ENCODE measurements around the gene ZSCAN5B.
"Not testable (repeated sequence)": the region's sequence is repeated elsewhere in the genome, so short reads cannot be mapped to it uniquely, and the experiment has no call there.

Gene ZSCAN5B, protein sequence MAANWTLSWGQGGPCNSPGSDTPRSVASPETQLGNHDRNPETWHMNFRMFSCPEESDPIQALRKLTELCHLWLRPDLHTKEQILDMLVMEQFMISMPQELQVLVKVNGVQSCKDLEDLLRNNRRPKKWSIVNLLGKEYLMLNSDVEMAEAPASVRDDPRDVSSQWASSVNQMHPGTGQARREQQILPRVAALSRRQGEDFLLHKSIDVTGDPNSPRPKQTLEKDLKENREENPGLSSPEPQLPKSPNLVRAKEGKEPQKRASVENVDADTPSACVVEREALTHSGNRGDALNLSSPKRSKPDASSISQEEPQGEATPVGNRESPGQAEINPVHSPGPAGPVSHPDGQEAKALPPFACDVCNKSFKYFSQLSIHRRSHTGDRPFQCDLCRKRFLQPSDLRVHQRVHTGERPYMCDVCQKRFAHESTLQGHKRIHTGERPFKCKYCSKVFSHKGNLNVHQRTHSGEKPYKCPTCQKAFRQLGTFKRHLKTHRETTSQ

DNA sequence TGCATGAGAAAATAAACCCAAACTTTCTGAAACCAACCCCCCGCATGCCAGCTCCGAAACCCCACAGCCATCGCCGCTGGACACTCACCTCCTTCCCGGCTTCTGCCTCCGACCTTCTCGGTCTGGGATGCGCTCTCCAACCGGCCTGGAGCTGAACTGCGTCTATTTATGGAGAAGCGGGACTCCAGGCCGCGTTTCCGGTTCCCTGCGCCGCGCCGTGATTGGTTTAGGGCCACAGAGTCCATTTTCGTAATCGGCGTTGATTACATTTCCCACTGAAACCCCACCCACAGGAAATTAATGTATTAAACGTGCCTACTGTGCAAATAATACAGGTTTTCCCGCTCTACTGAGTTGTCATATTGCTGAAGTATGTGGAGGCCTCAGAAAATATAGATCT, at the start of gene ZSCAN5B:
ZSCAN5B (minus strand) TSS at position 138 of the 400 bp plus-strand sequence. CDS start 4,731 bp downstream, outside the sequence.
- DNase-seq (ENCODE audit: low read depth in 3 of 3): not testable (repeated sequence)

DNA sequence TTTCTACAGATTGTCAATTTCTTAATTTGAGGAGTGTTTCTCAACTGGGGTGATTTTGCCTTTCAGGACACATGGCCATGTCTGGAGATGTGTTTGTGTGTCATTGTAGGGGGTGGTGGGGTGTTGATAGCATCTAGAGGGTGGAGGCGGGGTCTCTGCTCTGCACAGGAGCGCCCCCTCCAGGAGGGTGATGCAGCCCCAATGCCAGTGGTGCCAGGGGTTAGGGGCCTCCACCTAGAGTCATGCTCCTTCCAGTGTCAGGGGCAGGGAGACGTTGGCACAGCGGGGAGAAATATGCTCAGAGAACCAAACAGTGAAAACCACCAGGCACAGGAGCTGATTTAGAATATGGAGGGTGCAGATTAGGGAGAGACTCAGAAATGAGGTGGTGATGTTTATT, 48.2 kb upstream of the ZSCAN5B start:
- not testable (repeated sequence) for DNase-seq (ENCODE audit: low read depth in 3 of 3)

DNA sequence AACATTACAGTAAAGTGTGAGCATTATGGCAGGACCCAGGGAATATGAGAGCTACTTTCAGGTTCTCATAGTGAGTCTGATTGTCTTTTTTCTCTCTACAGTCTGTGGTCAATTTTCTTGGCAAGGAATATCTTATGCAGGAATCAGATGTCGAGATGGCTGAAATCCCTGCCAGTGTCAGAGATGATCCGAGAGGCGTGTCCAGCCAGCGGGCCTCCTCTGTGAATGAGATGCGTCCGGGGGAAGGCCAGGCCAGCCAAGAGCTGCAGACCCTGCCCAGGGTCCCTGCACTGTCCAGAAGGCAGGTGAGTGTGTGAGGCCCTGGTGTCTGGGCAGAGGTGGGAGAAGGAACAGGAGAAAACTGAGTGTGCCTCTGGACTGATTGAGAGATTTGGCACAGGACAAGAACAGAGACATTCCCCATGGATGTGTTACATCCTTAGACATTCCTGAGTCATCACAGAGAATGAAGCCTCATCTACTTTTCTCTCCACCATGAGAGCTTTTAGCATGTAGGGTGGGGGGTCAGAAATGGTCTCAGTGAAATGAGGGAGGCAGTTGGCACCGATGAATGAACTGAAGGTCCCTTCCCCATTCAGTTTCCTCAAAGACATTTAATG, 47.6 kb upstream of the ZSCAN5B start:
- DNase-seq (ENCODE audit: low read depth in 3 of 3): no peak

DNA sequence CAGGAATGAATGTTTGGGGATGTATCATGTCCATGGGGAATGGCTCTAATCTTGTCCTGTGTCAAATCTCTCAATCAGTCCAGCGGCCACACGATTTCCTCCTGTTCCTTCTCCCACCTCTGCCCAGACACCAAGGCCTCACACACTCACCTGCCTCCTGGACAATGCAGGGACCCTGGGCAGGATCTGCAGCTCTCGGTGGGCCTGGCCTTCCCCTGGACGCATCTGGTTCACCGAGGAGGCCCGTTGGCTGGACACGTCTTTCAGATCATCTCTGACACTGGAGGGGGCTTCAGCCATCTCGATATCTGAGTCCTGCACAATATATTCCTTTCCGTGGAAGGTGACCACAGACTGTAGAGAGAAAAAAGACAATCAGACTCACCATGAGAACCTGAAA, 25.9 kb upstream of the ZSCAN5B start:
- DNase-seq (ENCODE audit: low read depth in 3 of 3): no peak

DNA sequence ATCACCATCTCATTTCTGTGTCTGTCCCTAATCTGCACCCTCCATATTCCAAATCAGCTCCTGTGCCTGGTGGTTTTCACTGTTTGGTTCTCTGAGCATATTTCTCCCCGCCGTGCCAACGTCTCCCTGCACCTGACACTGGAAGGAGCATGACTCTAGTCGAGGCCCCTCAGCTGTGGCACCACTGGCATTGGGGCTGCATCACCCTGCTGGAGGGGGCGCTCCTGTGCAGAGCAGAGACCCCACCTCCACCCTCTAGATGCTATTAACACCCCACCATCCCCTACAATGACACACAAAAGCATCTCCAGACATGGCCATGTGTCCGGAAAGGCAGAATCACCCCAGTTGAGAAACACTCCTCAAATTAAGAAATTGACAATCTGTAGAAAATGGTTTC, 25.3 kb upstream of the ZSCAN5B start:
- DNase-seq (ENCODE audit: low read depth in 3 of 3): no peak

DNA sequence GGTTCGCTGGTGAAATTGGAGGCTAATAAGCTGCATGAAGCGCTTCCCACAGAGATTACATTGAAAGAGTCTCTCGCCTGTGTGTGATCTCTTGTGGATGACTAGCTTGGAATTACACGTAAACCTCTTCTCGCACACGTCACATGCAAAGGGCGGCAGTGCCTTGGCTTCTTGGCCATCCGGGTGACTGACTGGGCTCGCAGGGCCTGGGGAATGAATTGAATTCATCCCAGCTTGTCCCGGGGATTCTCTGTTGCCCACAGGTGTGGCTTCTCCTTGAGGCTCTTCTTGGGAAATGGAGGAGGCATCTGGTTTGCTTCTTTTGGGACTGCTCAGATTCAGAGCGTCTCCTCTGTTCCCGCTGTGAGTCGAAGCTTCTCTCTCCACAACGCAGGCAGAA, 24.3 kb upstream of the ZSCAN5B start:
- no peak for DNase-seq (ENCODE audit: low read depth in 3 of 3)

DNA sequence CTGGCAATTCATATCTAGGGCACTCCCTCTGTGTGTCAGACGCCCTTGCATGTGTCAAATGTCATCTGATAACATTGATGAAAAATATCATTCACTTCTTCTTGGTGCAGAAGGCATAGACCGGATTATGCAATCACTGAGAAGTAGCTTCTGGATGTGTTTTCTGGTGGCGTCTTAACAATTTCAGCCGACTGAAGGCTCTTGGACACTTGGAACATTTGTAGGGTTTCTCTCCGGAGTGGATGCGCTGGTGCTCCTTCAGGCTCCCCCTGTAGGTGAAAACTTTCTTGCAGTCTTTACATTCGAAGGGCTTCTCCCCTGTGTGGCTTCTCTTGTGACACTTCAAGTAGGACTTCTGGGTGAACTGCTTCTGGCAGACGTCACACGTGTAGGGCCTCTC, 23.9 kb upstream of the ZSCAN5B start:
- DNase-seq (ENCODE audit: low read depth in 3 of 3): not testable (repeated sequence)

DNA sequence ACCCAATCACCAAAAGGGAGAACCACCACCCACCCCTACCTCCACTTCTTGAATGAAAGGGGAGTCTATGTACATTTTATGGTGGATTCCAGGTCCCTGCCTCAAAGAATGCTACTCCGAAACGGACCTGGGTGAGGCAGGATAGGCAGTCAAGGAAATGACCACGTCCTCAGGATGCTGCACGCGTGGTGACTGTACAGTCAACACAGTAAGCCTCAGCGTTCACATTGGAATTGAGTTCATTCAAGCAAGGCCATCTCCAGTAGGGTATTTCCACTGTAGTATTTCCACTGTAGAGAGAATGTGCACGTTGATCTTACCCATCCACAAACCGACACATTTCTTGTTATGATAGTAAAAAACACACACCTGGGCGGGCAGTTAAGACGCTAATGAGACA, 21.4 kb upstream of the ZSCAN5B start:
- no peak for DNase-seq (ENCODE audit: low read depth in 3 of 3)

DNA sequence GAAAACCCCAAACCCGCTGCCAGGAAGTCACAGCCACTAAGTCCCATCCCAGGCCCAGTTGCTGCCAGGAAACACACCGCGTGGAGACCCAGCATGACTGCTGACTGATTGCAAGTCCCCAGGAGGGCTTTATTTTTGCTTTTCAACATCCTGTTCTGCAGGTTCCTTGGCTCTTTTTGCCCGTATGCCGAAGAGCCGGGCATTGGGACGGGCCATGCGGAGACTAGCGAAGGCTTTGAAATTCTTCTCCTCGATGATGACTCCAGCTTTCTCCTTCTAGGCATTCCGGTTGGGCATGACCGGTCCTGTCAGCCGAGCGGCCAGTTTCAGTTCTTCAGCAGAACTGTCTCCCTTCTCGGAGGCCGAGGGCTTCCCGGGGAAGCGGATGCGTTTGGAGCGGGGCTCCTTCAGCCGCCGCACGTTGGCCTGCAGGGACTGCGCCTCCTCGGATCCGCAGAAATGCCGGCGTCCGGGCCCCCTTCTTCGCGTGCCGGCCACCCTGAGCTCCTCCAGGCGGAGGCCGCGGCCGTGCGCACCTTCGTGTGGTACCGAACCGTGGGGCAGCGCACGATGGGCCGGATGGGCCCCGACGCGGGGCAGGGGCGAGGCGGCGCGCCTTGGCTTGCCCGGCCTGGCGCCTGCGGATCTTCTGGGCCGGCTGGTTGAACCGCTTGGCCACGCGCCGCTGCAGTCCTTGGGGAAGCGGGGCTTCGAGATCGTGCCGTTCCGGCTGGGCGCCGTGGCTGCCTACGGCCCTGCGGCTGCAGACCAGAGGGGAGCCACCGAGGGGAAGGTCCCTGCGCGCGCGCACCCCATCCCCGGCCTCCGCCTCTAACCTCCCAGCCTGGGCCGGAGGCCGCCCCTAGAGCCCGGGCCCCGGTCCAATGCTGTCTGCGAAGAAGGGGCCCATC, 19.7 kb upstream of the ZSCAN5B start:
- DNase-seq (ENCODE audit: low read depth in 3 of 3): no peak

DNA sequence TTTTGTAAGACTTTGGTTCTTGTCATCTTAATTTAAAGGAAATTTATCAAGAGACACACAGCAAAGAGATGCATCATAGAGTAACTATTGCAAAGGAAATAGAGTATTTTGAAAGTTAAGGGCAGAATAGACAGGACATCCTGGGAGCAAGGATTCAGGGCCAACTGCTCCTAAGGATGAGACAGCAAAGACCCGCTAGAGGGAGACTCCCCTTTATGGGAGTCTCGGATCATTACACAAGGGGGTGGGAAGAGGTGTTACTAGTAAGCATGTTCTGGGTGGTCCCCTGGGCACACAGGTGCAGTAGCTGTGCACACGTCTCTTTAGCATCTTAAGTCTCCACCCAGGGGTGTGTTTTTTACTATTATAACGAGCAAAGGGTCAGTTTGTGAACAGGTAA, 14.1 kb upstream of the ZSCAN5B start:
- no peak for DNase-seq (ENCODE audit: low read depth in 3 of 3)

DNA sequence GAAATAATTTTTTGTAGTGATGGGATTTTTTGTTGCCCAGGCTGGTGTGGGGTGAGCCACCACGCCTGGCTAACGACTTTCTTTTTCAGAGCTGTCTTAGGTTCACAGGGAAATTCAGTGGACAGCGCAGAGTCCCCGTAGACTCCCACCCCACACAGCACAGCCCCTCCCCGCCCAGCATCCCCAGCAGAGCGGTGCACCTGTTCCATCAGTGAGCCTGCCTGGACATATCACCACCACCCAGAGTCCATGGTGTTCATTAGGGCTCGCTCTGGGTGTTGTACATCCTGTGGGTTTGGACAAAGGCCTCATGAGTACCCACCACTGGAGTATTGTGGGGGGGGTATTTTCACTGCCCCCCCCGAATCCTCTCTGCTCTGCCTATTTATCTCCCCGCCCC, 12.5 kb upstream of the ZSCAN5B start:
- not testable (repeated sequence) for DNase-seq (ENCODE audit: low read depth in 3 of 3)

DNA sequence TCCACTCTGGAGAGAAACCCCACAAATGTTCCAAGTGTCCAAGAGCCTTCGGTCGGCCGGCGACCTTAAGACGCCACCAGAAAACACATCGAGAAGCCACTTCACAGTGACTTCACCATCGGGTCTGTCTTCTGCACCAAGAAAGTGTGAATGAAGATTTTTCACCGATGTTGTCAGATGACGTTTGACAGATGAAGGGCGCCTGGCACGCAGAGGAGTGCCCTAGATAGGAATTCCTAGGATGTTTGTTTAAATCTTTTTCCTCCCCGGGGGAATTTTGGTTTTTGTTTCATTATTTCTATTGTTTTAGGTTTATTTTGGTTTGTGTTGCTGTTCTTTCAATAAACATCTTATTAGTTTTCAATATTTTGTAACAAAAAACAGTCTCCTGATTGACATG, 11.5 kb upstream of the ZSCAN5B start:
- DNase-seq (ENCODE audit: low read depth in 3 of 3): no peak

DNA sequence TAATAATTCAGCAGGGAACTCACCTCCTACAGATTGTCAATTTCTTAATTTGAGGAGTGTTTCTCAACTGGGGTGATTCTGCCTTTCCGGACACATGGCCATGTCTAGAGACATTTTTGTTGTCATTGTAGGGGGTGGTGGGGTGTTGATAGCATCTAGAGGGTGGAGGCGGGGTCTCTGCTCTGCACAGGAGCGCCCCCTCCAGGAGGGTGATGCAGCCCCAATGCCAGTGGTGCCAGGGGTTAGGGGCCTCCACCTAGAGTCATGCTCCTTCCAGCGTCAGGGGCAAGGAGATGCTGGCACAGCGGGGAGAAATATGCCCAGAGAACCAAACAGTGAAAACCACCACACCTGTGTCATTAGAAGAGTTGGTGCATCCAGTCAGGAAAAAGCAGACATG, 10.0 kb upstream of the ZSCAN5B start:
- not testable (repeated sequence) for DNase-seq (ENCODE audit: low read depth in 3 of 3)

DNA sequence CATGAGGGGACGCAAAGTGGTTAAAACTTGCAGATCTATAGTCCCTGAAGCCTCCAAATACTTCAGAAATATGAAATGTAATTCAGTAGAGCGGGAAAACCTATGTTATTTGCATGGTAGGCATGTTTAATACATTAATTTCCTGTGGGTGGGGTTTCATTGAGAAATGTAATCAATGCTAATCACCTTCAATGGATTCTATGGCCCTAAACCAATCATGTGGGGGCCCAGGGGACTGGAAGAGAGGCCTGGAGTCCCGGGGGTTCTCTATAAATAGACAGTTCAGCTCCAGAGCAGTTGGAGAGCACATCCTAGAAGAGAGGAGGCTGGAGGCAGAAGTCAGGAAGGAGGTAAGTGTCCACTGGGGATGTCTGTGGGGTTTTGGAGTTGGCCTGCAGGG, 4.4 kb upstream of the ZSCAN5B start, which contains the start of gene ZSCAN5C:
ZSCAN5C (plus strand) TSS at position 301 of the 400 bp plus-strand sequence. CDS start 3,641 bp downstream, outside the sequence.
- DNase-seq (ENCODE audit: low read depth in 3 of 3): no peak

DNA sequence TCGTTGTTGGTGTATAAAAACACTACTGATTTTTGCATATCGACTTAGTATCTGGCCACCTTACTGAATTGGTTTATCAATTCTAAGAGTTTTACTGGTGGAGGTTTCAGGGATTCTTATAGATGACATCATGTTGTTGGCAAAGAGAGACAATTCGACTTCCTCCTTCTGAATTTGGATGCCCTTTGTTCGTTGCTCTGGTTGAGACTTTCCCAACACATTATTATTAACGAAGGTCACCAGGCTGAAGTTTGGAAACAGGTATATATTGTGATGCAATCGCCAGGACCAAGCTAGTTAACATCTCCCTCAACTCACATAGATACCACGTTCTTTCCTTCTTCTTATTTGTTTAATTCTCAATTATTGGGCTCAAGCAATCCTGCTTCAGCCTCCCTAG, 2.1 kb upstream of the ZSCAN5B start:
- DNase-seq (ENCODE audit: low read depth in 3 of 3): no peak

DNA sequence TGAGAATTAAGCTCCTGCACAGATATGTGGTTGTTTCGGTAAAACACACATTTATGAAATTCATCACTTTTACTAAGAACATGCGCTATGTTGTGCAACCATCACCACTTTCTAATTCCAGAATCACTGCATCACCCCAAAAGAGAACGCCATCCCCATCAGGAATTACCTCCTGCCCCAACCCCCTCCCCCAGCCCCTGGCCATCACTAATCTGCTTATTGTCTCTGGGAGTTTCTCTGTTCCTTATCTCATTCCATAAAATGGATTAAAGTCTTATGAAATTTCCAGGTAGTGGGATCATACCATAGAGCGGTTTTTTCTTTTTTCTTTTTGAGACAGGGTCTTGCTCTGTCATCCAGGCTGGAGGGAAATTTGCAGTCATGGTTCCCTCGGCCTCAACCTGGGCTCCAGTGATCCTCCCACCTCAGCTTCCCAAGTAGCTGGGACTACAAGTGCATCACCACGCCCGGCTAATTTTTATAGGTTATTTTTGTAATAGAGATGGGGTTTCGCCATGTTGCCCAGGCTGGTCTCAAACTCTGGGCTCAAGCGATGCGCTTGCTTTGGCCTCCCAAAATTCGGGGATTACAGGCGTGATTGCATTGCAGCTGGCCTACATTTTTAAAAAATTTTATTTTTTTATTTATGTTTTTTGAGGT, 3.5 kb downstream of the ZSCAN5B start:
- DNase-seq (ENCODE audit: low read depth in 3 of 3): no peak

DNA sequence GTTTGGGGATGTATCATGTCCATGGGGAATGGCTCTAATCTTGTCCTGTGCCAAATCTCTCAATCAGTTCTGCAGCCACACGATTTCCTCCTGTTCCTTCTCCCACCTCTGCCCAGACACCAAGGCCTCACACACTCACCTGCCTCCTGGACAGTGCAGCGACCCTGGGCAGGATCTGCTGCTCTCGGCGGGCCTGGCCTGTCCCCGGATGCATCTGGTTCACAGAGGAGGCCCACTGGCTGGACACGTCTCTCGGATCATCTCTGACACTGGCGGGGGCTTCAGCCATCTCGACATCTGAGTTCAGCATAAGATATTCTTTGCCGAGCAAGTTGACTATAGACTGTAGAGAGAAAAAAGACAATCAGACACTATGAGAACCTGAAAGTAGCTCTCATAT, 5.9 kb downstream of the ZSCAN5B start:
- no peak for DNase-seq (ENCODE audit: low read depth in 3 of 3)

DNA sequence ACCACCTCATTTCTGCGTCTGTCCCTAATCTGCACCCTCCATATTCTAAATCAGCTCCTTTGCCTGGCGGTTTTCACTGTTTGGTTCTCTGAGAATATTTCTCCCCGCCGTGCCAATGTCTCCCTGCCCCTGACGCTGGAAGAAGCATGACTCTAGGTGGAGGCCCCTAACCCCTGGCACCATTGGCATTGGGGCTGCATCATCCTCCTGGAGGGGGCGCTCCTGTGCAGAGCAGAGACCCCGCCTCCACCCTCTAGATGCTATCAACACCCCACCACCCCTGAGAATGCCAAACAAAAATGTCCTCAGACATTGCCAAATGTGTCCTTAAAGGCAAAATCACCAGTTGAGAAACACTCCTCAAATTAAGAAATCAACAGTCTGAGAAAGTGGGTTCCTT, 6.5 kb downstream of the ZSCAN5B start:
- no peak for DNase-seq (ENCODE audit: low read depth in 3 of 3)

DNA sequence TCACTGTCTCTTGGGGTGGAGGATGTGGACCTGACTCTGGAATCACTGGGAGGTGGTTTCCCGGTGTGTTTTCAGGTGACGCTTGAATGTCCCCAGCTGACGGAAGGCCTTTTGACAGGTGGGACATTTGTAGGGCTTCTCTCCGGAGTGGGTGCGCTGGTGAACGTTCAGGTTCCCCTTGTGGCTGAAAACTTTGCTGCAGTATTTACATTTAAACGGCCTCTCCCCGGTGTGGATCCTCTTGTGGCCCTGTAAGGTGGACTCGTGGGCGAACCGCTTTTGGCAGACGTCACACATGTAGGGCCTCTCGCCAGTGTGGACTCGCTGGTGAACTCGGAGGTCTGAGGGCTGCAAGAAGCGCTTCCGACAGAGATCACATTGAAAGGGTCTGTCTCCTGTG, 7.8 kb downstream of the ZSCAN5B start:
- no peak for DNase-seq (ENCODE audit: low read depth in 3 of 3)

DNA sequence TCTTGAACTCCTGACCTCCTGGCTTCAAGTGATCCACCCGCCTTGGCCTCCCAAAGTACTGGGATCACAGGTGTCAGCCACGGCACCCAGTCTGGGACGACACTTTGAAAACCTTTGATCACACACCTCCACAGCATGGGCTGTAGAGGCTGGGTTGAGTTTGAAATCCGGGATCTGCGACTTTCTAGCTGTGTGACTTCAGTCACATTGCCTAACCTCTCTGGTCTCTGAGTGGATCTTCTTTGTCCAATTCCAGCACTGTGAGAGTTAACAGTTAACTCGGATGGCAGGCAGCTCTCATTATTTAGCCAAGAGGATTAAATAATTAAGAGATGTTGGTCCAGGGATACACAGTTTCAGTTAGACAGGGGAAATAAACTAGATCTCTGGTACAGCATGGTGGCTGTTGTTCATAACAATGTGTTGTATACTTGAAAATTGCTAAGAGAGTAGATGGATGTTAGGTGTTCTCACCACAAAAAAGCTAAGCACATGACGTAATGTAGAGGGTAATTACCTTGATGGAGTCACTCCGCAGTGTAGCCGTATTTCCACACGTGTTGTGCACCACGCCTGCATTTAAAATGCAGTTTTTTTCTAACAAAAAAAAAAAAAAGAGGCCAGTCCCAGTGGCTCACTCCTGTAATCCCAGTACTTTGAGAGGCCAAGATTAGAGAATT, 19.9 kb downstream of the ZSCAN5B start:
- no peak for DNase-seq (ENCODE audit: low read depth in 3 of 3)

DNA sequence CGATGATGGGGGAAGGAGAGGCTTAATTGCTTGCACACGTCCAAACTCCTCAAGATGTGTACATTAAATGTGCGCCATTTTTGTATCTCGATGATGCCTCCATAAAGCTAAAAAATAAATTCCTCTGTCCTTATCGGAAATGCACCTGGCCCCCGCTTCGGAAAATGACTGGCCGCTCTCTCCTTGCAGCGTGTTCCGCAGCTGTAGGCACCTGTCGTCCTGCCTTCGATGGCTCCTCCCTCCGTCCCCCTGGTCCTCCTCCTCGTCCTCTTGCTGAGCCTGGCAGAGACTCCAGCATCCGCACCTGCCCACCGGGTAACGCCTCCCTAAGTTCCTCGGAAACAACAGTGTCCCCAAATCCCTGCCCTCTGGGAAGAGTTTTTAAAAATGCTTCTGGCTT, 20.7 kb downstream of the ZSCAN5B start:
- DNase-seq (ENCODE audit: low read depth in 3 of 3): no peak
